SK-N-SH (cell line): Measurements from ENCODE around the gene RBM34. TPM values are rescaled to one million over a fixed set of nuclear protein-coding genes. Genes with fewer than 3 reads are reported as not detected.

ENCODE experiments used
- CTCF ChIA-PET: fragments of 300-600, 350-600 bp; formaldehyde crosslinking; extraction: SDS; loops from one replicate; lab custom pipeline; 2021; lab: Yijun Ruan, JAX
- POLR2A ChIA-PET: fragments of 350-600 bp; sonication (Branson Sonifier 250); formaldehyde crosslinking; extraction: SDS; loops from one replicate; lab custom pipeline; 2020; ENCODE audit warnings: antibody characterized with exemption, inconsistent platforms; lab: Yijun Ruan, JAX
- DNase-seq: peaks from one replicate; pipeline ENCODE4 v3.0.0; 2012
- H2AFZ ChIP-seq: fragments of 200-600 bp; sonication (generic); 2 replicates; pipeline ENCODE4 v1.8.1; 2016; ENCODE audit warnings: antibody characterized with exemption, mild to moderate bottlenecking, low read depth
- H3F3A ChIP-seq: fragments of 200-600 bp; sonication (generic); replicated peaks from 2 replicates; pipeline ENCODE3; 2016; ENCODE audit warnings: antibody characterized with exemption, mild to moderate bottlenecking; ENCODE audit not compliant: insufficient read depth
- H3K27ac ChIP-seq, 2 experiments: fragments of 200-500 bp in 1 of 2; fragments of 200-600 bp in 1 of 2; sonication (Bioruptor generic) in 1 of 2; sonication (generic), shearing (Covaris generic) in 1 of 2; 2 replicates each; pipeline versions ENCODE4 v1.5.1 to v1.6.1; 2014 to 2016; ENCODE audit warnings: low read depth in 2 of 2, inconsistent platforms in 1 of 2, low read length in 1 of 2, mild to moderate bottlenecking in 1 of 2, mixed read lengths in 1 of 2
- H3K27me3 ChIP-seq: fragments of 200-600 bp; sonication (generic), shearing (Covaris generic); 2 replicates; pipeline ENCODE4 v1.6.1; 2016; ENCODE audit warnings: mixed run types; ENCODE audit not compliant: insufficient read depth
- H3K36me3 ChIP-seq, 2 experiments: fragments of 200-500 bp in 1 of 2; fragments of 200-600 bp in 1 of 2; sonication (Bioruptor generic) in 1 of 2; sonication (generic) in 1 of 2; replicated peaks in 1 of 2; 2 replicates each; pipeline versions ENCODE3 to v1.5.1; 2014 to 2016; ENCODE audit warnings: low read length in 1 of 2, mild to moderate bottlenecking in 1 of 2; ENCODE audit not compliant: insufficient read depth in 2 of 2, control insufficient read depth in 1 of 2
- H3K4me1 ChIP-seq, 2 experiments: fragments of 200-500 bp in 1 of 2; fragments of 200-600 bp in 1 of 2; sonication (Bioruptor generic) in 1 of 2; sonication (generic), shearing (Covaris generic) in 1 of 2; 2 replicates each; pipeline versions ENCODE4 v1.5.1 to v1.6.1; 2014 to 2016; ENCODE audit warnings: low read depth in 1 of 2, low read length in 1 of 2, mixed run types in 1 of 2; ENCODE audit not compliant: insufficient read depth in 2 of 2, control insufficient read depth in 1 of 2
- H3K4me2 ChIP-seq: fragments of 200-600 bp; sonication (generic), shearing (Covaris generic); 2 replicates; pipeline ENCODE4 v1.6.1; 2017; ENCODE audit warnings: mixed run types
- H3K4me3 ChIP-seq, 2 experiments: fragments of 200-500 bp in 1 of 2; fragments of 200-600 bp in 1 of 2; sonication (Bioruptor generic) in 1 of 2; sonication (generic), shearing (Covaris generic) in 1 of 2; 2 replicates each; pipeline versions ENCODE4 v1.5.1 to v1.8.1; 2014 to 2016; ENCODE audit warnings: low read depth in 2 of 2, inconsistent platforms in 1 of 2, low read length in 1 of 2, mild to moderate bottlenecking in 1 of 2, mixed read lengths in 1 of 2, moderate library complexity in 1 of 2
- H3K79me2 ChIP-seq: fragments of 200-600 bp; sonication (generic); 2 replicates; pipeline ENCODE4 v1.8.1; 2017; ENCODE audit warnings: mild to moderate bottlenecking; ENCODE audit not compliant: insufficient read depth
- H3K9ac ChIP-seq: fragments of 200-600 bp; sonication (generic); 2 replicates; pipeline ENCODE4 v1.6.1; 2017; ENCODE audit warnings: mixed run types
- H3K9me2 ChIP-seq: fragments of 200-600 bp; sonication (generic); 2 replicates; pipeline ENCODE4 v1.6.1; 2017; ENCODE audit warnings: mixed run types
- H3K9me3 ChIP-seq: fragments of 200-600 bp; sonication (generic); 2 replicates; pipeline ENCODE4 v1.6.1; 2017; ENCODE audit warnings: mixed run types, mild to moderate bottlenecking, moderate library complexity
- H4K20me1 ChIP-seq: fragments of 200-600 bp; sonication (generic); 2 replicates; pipeline ENCODE4 v1.6.1; 2017; ENCODE audit warnings: mild to moderate bottlenecking, mixed run types; ENCODE audit not compliant: insufficient read depth
- CHD2 ChIP-seq: fragments of 150-350 bp; IDR thresholded peaks from 2 replicates; pipeline ENCODE4 v1.6.1; 2018; ENCODE audit warnings: low read length; ENCODE audit not compliant: partially characterized antibody
- CTCF ChIP-seq: fragments of 200-600 bp; sonication (generic); IDR thresholded peaks from 2 replicates; pipeline ENCODE4 v1.6.1; 2017; ENCODE audit warnings: antibody characterized with exemption, mild to moderate bottlenecking, moderate library complexity
- ELF1 ChIP-seq: IDR thresholded peaks from 2 replicates; pipeline ENCODE4 v1.4.0; 2012
- EP300 ChIP-seq, 2 experiments: IDR thresholded peaks; 2 replicates each; pipeline versions ENCODE4 v1.4.0 to v1.6.1; 2012; ENCODE audit warnings: borderline replicate concordance in 1 of 2, low read depth in 1 of 2, low read length in 1 of 2
- EZH2phosphoT487 ChIP-seq: fragments of 200-600 bp; sonication (generic); IDR thresholded peaks from 2 replicates; pipeline ENCODE4 v1.6.1; 2017; ENCODE audit warnings: low read depth, mixed run types, mild to moderate bottlenecking, antibody characterized with exemption, moderate library complexity, borderline replicate concordance
- GABPA ChIP-seq: IDR thresholded peaks from 2 replicates; pipeline ENCODE4 v1.4.0; 2012; ENCODE audit warnings: low read depth, mild to moderate bottlenecking
- GATA2 ChIP-seq: sonication (generic); formaldehyde crosslinking; IDR thresholded peaks from 2 replicates; pipeline ENCODE4 v1.5.0; 2020; ENCODE audit warnings: mild to moderate bottlenecking, missing genetic modification reagents
- JUND ChIP-seq: IDR thresholded peaks from 2 replicates; pipeline ENCODE4 v1.4.0; 2012
- MXI1 ChIP-seq: IDR thresholded peaks from 2 replicates; pipeline ENCODE4 v1.6.1; 2012; ENCODE audit warnings: mild to moderate bottlenecking, low read depth, low read length, improper control_type of control experiment
- NFIC ChIP-seq: IDR thresholded peaks from 2 replicates; pipeline ENCODE4 v1.4.0; 2012; ENCODE audit warnings: borderline replicate concordance
- PBX3 ChIP-seq: IDR thresholded peaks from 2 replicates; pipeline ENCODE4; 2012
- RCOR1 ChIP-seq: fragments of 150-350 bp; IDR thresholded peaks from 2 replicates; pipeline ENCODE4 v1.6.1; 2017; ENCODE audit warnings: antibody characterized with exemption, low read length
- SIN3A ChIP-seq: IDR thresholded peaks from 2 replicates; pipeline ENCODE4 v1.6.1; 2012; ENCODE audit warnings: low read depth, mild to moderate bottlenecking, low read length, moderate library complexity, borderline replicate concordance
- SMC3 ChIP-seq: IDR thresholded peaks from 2 replicates; pipeline ENCODE4 v1.6.1; 2012; ENCODE audit warnings: low read depth, low read length, improper control_type of control experiment
- TAF1 ChIP-seq: IDR thresholded peaks from 2 replicates; pipeline ENCODE4 v1.6.1; 2012; ENCODE audit warnings: low read depth, mild to moderate bottlenecking, low read length, moderate library complexity, borderline replicate concordance
- USF2 ChIP-seq: fragments of 150-350 bp; IDR thresholded peaks from 2 replicates; pipeline ENCODE4 v1.6.1; 2017; ENCODE audit warnings: antibody characterized with exemption, low read length, low read depth, borderline replicate concordance
- WGBS: methylation state at CpG from one replicate; pipeline ENCODE4 v1.1.6; 2017; ENCODE audit warnings: low lambda C conversion rate; 5-methylcytosine and 5-hydroxymethylcytosine counted together
- polyA plus RNA-seq, 3 experiments: library from polyadenylated mRNA; depleted of rRNA; stranded (reverse); fragments of >200 nt; gene quantifications; 2 replicates each; pipeline ENCODE4 v1.2.3, GENCODE V29; 2012
- TF ChIP-seq, protein P1 (sequence below): IDR thresholded peaks from 2 replicates; pipeline ENCODE4 v1.4.0; 2012; ENCODE audit warnings: low read depth

Gene RBM34
- polyA plus RNA-seq, 1 of the 3 experiments (the other 2 are of a cell fraction), result 39.9 TPM

- no peaks in the 10 kb centered on the region for H3K9me2 ChIP-seq
- CTCF ChIA-PET, result interaction anchor here (1.0 kb wide), 1 partner anchor 254 kb away, joined by 4 read pairs; no protein-coding TSS in a partner anchor
- WGBS, result 74% methylated on average over 21 of the region's 21 CpGs
- H3K9me3 ChIP-seq, result no peaks in the 10 kb centered on the region
- H3K27ac ChIP-seq, result peak overlapping the region; percentile 76 to 88; a peak in 3 of 4 replicates
- H3K4me1 ChIP-seq, result peaks cover 0 to 10% of the 10 kb centered on the region in 2 experiments; a peak in 1 of 4 replicates
- POLR2A ChIA-PET, result interaction anchor here (0.6 to 1.4 kb wide), 5 partner anchors 8 to 57 kb away, joined by 3 to 10 read pairs (median 4); partner anchors contain the start of gene TOMM20
- peak overlapping the region; percentile 70 to 80 for H3K4me3 ChIP-seq
- peaks cover 20 to 37% of the 10 kb centered on the region in 2 experiments for H3K36me3 ChIP-seq
- peak overlapping the region; percentile 79 for H3K9ac ChIP-seq
- DNase-seq, result no peak
- peak overlapping the region; percentile 69 for H2AFZ ChIP-seq
- no peaks in the 10 kb centered on the region for H3K27me3 ChIP-seq
- peaks cover 11% of the 10 kb centered on the region for H3F3A ChIP-seq
- peak overlapping the region; percentile 74 for H3K4me2 ChIP-seq
- no peak for TF ChIP-seq MXI1
- TF ChIP-seq EP300 (IDR thresholded peaks at IDR 0.05; ENCODE audit: borderline replicate concordance in 1 of 2, low read depth in 1 of 2, low read length in 1 of 2), result no peak
- TF ChIP-seq SMC3, result no peak
- no peak for TF ChIP-seq TAF1
- TF ChIP-seq RCOR1, result no peak
- no peak for TF ChIP-seq PBX3
- no peak for TF ChIP-seq ELF1
- TF ChIP-seq USF2, result no peak
- no peak for TF ChIP-seq GABPA
- no peak for TF ChIP-seq NFIC
- TF ChIP-seq EZH2phosphoT487, result no peak
- TF ChIP-seq SIN3A, result no peak
- no peak for TF ChIP-seq CTCF
- TF ChIP-seq GATA2 (CRISPR knock-in tag), result no peak
- TF ChIP-seq, protein P1, sequence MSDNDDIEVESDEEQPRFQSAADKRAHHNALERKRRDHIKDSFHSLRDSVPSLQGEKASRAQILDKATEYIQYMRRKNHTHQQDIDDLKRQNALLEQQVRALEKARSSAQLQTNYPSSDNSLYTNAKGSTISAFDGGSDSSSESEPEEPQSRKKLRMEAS, result no peak
- no peak for TF ChIP-seq CHD2
- TF ChIP-seq JUND, result no peak
- no peaks in the 10 kb centered on the region for H4K20me1 ChIP-seq
- peaks cover 39% of the 10 kb centered on the region for H3K79me2 ChIP-seq
These were observed 756 bp upstream of the RBM34 start for GRCh38 chr1:235161685-235162327.
